ENCODE measurements around the gene ZC3H12D. TPM values are rescaled to one million over a fixed set of nuclear protein-coding genes. Genes with fewer than 3 reads are reported as not detected.

The ZC3H12D gene
- total RNA-seq, 1 experiment from 2014 or later, result not detected

DNA sequence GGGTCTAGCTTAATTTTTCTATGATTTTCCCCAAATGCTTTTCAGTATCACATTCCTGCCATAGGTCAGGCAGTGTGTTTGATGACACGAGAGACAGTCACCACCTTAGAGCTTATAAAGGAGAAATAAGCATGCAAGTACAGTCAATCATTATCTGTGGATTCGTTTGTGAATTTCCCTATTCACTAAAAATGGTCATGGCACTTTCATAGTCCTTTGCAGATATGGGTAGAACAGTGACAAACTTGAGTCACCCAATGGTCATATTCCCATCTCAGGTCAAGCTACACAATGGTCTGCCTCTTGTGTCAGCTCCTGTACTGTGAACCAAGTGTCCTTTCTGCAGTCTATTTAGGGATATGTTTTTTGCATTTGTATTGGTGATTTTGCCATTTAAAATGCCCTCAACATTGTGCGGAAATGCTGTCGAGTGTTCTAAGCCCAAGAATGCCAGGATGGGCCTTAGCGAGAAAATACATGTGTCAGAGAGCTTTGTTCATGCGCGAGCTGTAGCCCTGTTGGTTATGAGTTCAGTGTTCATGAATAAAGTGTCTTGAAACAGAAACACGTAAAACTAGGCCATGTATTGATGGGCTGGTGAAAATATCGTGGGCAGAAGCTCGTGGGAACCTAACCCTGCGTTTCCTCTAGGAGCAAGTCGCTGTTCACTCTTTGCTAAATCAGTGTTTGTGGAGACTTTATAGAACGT, 65.0 kb downstream of the ZC3H12D start:
- H3K4me3 ChIP-seq, result no peak overlapping the region
- BruUV-seq (replicated peaks), result no TSS peak
- H2AFZ ChIP-seq, result no peak overlapping the region
- H3K4me2 ChIP-seq, result no peak overlapping the region
- ChIA-PET POLR2A (ENCODE audit: unreplicated experiment) (no interaction called here), CTCF (no interaction called here)
- no peaks in the 10 kb centered on the region for H3F3A ChIP-seq (ENCODE audit: insufficient read depth, low read depth)
- TF ChIP-seq, protein P1, sequence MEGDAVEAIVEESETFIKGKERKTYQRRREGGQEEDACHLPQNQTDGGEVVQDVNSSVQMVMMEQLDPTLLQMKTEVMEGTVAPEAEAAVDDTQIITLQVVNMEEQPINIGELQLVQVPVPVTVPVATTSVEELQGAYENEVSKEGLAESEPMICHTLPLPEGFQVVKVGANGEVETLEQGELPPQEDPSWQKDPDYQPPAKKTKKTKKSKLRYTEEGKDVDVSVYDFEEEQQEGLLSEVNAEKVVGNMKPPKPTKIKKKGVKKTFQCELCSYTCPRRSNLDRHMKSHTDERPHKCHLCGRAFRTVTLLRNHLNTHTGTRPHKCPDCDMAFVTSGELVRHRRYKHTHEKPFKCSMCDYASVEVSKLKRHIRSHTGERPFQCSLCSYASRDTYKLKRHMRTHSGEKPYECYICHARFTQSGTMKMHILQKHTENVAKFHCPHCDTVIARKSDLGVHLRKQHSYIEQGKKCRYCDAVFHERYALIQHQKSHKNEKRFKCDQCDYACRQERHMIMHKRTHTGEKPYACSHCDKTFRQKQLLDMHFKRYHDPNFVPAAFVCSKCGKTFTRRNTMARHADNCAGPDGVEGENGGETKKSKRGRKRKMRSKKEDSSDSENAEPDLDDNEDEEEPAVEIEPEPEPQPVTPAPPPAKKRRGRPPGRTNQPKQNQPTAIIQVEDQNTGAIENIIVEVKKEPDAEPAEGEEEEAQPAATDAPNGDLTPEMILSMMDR (conservative IDR thresholded peaks at IDR 0.05), result no peak
- no peak for TF ChIP-seq EZH2 (IDR thresholded peaks at IDR 0.05; ENCODE audit: low read depth)
- no peak for DNase-seq
- intact Hi-C loops (cut with micrococcal nuclease; ENCODE audit: unreplicated experiment), result no loop called here
- H4K20me1 ChIP-seq (ENCODE audit: insufficient read depth), result no peaks in the 10 kb centered on the region
- H3K36me3 ChIP-seq (ENCODE audit: low read depth), result no peaks in the 10 kb centered on the region
- no peaks in the 10 kb centered on the region for H3K9me3 ChIP-seq (ENCODE audit: insufficient read depth, low read depth)
- no peak overlapping the region for H3K27ac ChIP-seq
- H3K79me2 ChIP-seq (ENCODE audit: low read depth), result no peaks in the 10 kb centered on the region
- H3K9me2 ChIP-seq (ENCODE audit: insufficient read depth), result no peaks in the 10 kb centered on the region
- H3K4me1 ChIP-seq (replicated peaks; ENCODE audit: insufficient read depth), result no peaks in the 10 kb centered on the region
- no peaks in the 10 kb centered on the region for H3K27me3 ChIP-seq (ENCODE audit: insufficient read depth, low read depth)

DNA sequence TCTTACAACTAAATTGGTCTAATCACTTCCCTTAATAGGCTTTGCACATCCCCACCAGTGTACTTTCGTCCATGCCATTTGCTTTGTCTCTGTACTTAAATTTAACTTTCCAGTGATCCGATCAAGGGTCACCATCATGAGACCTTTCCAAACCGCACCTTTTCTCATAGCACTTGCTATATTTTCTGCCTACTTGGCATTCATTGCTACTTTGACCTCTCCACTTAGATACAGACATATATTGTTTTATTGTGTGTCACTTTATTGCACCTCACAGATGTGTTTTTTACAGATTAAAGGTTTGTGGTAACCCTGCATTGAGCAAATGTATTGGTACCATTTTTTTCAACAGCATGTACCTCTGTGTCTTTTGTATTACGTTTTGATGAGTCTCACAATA, 70.0 kb downstream of the ZC3H12D start:
- Histone ChIP-seq H3K4me2 (no peak overlapping the region), H4K20me1 (ENCODE audit: insufficient read depth) (no peaks in the 10 kb centered on the region), H3K27me3 (ENCODE audit: insufficient read depth, low read depth) (no peaks in the 10 kb centered on the region), H3F3A (ENCODE audit: insufficient read depth, low read depth) (no peaks in the 10 kb centered on the region; the same call in none of the 2 replicates), H3K4me3 (no peak overlapping the region), H3K27ac (no peak overlapping the region), H3K36me3 (ENCODE audit: low read depth) (peaks cover 8% of the 10 kb centered on the region; the same call in 1 of the 2 replicates), H3K79me2 (ENCODE audit: low read depth) (no peaks in the 10 kb centered on the region), H3K9me3 (ENCODE audit: insufficient read depth, low read depth) (no peaks in the 10 kb centered on the region), H3K9me2 (ENCODE audit: insufficient read depth) (no peaks in the 10 kb centered on the region), H2AFZ (no peak overlapping the region), H3K4me1 (replicated peaks; ENCODE audit: insufficient read depth) (no peaks in the 10 kb centered on the region)
- no TSS peak for BruUV-seq (replicated peaks)
- ChIA-PET CTCF (no interaction called here), POLR2A (ENCODE audit: unreplicated experiment) (no interaction called here)
- DNase-seq, result no peak
- no peak for TF ChIP-seq EZH2 (IDR thresholded peaks at IDR 0.05; ENCODE audit: low read depth)
- TF ChIP-seq, protein P1 (conservative IDR thresholded peaks at IDR 0.05), result no peak
- intact Hi-C loops (cut with micrococcal nuclease; ENCODE audit: unreplicated experiment), result no loop called here

DNA sequence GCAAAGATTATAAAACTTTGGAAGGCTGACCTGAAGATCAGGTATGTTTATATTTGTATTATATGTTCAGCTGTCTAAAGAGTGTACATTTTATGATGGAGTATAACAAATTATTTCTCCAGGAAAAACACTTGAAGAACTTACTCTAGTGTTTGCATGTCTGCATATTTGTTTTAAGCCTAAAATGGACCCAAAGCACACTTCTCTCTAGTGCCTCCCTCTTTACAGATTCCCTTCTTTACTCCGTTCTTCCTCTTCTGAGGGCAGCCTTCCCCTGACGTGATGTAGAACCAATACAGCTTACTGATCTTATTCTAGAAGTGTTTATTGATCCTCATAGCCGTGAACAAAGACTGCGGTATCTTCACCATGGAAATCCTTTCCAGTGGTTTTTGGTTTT, 70.8 kb downstream of the ZC3H12D start:
- intact Hi-C loops (cut with micrococcal nuclease; ENCODE audit: unreplicated experiment), result no loop called here

More for the DNA sequence above, 70.8 kb downstream of the ZC3H12D start:
- DNase-seq, result no peak
- Histone ChIP-seq H3K9me2 (ENCODE audit: insufficient read depth) (no peaks in the 10 kb centered on the region), H3F3A (ENCODE audit: insufficient read depth, low read depth) (no peaks in the 10 kb centered on the region; the same call in none of the 2 replicates), H3K27ac (no peak overlapping the region), H4K20me1 (ENCODE audit: insufficient read depth) (no peaks in the 10 kb centered on the region), H3K36me3 (ENCODE audit: low read depth) (peaks cover 11% of the 10 kb centered on the region), H3K9me3 (ENCODE audit: insufficient read depth, low read depth) (no peaks in the 10 kb centered on the region), H3K4me3 (no peak overlapping the region), H3K4me1 (replicated peaks; ENCODE audit: insufficient read depth) (no peaks in the 10 kb centered on the region), H3K27me3 (ENCODE audit: insufficient read depth, low read depth) (no peaks in the 10 kb centered on the region), H2AFZ (no peak overlapping the region), H3K79me2 (ENCODE audit: low read depth) (no peaks in the 10 kb centered on the region), H3K4me2 (no peak overlapping the region)
- TF ChIP-seq, protein P1 (conservative IDR thresholded peaks at IDR 0.05), result no peak
- TF ChIP-seq EZH2 (IDR thresholded peaks at IDR 0.05; ENCODE audit: low read depth), result no peak
- BruUV-seq (replicated peaks), result no TSS peak
- ChIA-PET CTCF (no interaction called here), POLR2A (ENCODE audit: unreplicated experiment) (no interaction called here)
